Loucy (cell line): ENCODE results near the gene EML5.

Experiments
- CTCF ChIP-seq: fragments of 200-600 bp; sonication (generic); conservative IDR thresholded peaks from 2 replicates; pipeline ENCODE4 v1.5.1; 2014; ENCODE audit warnings: mild to moderate bottlenecking, antibody characterized with exemption, low read length
- EZH2phosphoT487 ChIP-seq: fragments of 200-600 bp; IDR thresholded peaks from 2 replicates; pipeline ENCODE4 v1.6.1; 2018; ENCODE audit warnings: antibody characterized with exemption, mild to moderate bottlenecking, moderate library complexity, borderline replicate concordance

GRCh38 chr14:88706425-88706824 lies 86.3 kb downstream of the EML5 start:
- TF ChIP-seq EZH2phosphoT487 = no peak
- no peak for TF ChIP-seq CTCF
